Ovary (tissue), 3 donors: Measurements from ENCODE around the gene SWT1.

Experiments used
- POLR2A ChIP-seq: fragments of 450-650 bp; IDR thresholded peaks from one replicate; pipeline ENCODE4 v1.6.1; 2017; ENCODE audit warnings: antibody characterized with exemption, mild to moderate bottlenecking, moderate library complexity
- TF ChIP-seq, protein P1 (sequence below), 3 donors: fragments of 450-650 bp in 2 of 3; fragments of 200-600 bp in 1 of 3; IDR thresholded peaks; one replicate each; pipeline versions ENCODE4 v1.5.1 to v1.8.0; 2016 to 2022; ENCODE audit warnings: antibody characterized with exemption in 3 of 3, mild to moderate bottlenecking in 1 of 3
- donor health status: DM: no; HTN: no; CAD: no.

DNA sequence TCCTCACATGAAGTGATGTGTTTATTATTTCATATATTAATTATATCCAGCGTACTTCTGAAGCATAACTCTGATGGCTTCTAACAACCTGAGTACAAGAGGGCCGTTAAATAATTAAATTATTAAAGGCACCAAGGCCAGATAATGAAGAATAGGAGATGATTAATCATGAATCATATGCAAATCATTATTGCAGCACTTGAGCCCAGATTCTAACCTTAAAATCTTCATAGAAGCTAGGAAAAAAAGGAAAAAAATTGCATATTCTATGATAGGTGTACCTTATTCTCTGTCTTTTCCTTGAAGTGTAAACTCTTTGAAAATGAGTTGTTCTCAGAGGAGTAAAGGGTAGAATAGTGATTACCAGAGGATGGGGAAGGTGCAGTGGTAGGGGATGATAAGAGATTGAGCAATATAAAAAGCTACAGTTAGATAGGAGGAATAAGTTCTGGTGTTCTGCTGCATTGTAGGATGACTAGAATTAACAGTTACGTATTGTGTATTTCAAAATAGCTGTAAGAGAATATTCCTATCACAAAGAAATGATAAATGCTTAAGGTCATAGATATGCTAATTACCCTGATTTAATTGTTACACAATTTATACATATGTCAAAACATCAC is 51.1 kb downstream of the SWT1 start:
- TF ChIP-seq, protein P1, sequence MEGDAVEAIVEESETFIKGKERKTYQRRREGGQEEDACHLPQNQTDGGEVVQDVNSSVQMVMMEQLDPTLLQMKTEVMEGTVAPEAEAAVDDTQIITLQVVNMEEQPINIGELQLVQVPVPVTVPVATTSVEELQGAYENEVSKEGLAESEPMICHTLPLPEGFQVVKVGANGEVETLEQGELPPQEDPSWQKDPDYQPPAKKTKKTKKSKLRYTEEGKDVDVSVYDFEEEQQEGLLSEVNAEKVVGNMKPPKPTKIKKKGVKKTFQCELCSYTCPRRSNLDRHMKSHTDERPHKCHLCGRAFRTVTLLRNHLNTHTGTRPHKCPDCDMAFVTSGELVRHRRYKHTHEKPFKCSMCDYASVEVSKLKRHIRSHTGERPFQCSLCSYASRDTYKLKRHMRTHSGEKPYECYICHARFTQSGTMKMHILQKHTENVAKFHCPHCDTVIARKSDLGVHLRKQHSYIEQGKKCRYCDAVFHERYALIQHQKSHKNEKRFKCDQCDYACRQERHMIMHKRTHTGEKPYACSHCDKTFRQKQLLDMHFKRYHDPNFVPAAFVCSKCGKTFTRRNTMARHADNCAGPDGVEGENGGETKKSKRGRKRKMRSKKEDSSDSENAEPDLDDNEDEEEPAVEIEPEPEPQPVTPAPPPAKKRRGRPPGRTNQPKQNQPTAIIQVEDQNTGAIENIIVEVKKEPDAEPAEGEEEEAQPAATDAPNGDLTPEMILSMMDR (IDR thresholded peaks at IDR 0.05), result no peak
- TF ChIP-seq POLR2A, result no peak
